T47D (cell line): Measurements from ENCODE around the gene SPSB3.

Experiments used
- DNase-seq, 2 experiments: peaks; one replicate each; pipeline versions ENCODE4 v3.0.0 to v3.0.0-alpha.2; 2011 to 2012; ENCODE audit warnings: low read depth in 1 of 2, low spot score in 1 of 2
- JUND ChIP-seq: IDR thresholded peaks from 2 replicates; pipeline ENCODE4 v1.6.1; 2012; ENCODE audit warnings: low read depth
- in situ Hi-C: cut with HindIII; loops from 2 replicates; pipeline ENCODE4 v1.10.0; 2016; ENCODE audit warnings: low sequenced_read_pairs, low pct_unique_long_range_greater_than_20kb

The SPSB3 gene

DNA sequence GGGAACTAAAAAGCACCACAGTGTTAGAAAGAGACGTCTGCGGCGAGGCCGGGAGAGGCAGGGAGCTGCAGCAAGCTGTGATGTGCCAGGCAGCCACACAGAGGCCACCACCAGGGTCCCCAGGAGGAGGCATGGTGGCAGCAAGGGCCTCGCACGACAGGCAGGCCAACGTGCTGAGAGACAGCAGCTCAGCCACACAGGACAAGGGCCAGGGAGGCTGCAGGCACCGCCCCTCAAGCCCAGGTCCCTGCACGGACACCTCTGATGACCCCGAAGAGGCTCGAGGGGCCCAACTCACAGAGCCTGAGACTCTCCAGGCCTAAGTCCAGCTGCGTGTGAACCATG is 38.5 kb upstream of the SPSB3 start:
- TF ChIP-seq JUND, result no peak
- in situ Hi-C loops, result no loop called here

DNA sequence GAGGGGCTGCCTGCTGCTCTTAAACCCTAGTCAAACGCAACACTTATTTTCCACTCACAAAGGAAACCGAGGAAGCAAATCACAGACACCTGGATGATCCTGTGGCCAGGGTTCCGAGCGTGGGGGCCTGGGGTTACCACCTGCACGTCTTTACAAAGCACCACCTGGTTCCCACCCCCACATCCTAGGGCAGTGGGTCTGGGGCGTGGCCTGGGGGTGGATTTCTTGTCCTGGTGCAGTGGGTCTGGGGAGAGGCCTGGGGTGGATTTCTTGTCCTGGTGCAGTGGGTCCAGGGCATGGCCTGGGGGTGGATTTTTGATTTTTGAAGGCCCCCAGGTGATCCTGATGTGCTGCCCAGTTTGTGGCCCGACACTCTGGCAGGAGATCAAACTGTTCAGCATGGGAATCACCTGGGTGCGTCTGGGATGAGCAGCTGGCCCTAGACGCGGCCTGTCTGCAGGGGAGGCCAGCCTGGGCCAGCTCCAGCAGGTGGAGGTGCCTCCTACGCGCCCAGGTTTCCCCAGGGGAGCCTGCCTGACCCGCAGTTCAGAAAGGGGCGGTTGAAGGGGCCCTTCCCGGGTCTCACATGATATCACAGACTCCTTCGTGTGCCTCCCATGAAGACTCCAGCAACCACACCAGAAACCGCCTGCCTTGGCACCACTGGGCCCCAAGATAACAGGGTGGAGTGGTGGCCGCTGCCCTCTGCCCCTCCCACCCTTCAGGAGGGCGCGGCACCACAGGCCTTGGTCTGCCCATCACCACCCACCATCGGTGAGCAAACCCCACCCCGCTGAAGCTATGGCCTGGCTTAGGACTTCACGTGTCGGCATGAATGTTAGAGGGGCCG is 38.0 kb upstream of the SPSB3 start:
- DNase-seq, result no peak
- no peak for TF ChIP-seq JUND
- in situ Hi-C loops, result no loop called here

More for the DNA sequence above, 38.5 kb upstream of the SPSB3 start:
- DNase-seq, result no peak

DNA sequence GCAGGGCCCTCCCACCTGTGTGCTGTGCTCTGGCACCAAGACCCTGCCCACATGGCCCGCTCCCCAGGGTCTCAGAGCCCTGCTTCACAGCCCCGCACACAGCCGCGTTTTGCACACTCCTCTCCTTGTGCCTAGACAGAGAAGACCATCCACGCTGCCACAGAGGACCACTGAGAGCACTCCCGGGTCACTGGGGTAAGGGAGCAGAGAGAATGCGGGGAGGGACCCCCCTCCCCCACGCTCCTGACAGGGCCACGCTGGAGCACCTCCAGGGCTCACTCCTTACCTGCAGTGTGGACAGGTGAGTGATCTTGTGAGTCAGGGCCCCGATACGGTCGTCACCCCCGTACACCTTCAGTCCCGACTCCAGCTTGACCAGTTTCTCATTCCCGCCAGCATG is 37.2 kb upstream of the SPSB3 start:
- TF ChIP-seq JUND, result no peak
- in situ Hi-C loops, result no loop called here
- no peak for DNase-seq

DNA sequence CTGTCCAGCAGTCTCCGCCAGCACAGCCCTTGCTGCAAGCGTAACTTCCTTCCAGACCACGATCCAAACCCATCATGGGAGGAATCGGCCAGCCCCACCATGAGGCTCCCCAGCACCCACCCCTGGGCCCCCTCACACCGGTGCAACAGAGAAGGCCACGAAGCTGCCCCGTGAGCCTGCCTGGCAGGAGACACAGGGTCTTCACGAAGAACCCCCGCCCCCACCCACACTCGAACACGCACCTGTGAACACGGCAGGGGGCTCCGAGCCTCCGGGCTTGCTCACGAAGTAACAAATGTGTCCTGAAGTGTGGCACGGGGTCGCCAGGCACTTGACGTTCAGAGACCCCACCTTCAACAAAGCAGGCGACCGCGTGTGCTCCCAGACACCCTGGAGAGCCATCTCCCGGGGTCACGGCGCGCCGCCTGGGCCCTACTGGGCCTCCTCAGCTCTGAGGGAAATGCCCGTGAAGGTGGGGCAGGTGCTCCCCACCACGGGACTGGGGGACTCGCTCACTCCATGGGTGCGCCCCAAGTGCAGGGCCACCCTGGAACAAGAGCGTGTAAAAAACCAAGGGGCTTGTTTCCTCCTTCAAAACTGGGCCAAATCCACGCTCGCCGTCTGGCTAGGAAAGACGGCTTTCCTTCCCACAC is 36.6 kb upstream of the SPSB3 start:
- no peak for DNase-seq
- in situ Hi-C loops, result no loop called here
- TF ChIP-seq JUND, result no peak

DNA sequence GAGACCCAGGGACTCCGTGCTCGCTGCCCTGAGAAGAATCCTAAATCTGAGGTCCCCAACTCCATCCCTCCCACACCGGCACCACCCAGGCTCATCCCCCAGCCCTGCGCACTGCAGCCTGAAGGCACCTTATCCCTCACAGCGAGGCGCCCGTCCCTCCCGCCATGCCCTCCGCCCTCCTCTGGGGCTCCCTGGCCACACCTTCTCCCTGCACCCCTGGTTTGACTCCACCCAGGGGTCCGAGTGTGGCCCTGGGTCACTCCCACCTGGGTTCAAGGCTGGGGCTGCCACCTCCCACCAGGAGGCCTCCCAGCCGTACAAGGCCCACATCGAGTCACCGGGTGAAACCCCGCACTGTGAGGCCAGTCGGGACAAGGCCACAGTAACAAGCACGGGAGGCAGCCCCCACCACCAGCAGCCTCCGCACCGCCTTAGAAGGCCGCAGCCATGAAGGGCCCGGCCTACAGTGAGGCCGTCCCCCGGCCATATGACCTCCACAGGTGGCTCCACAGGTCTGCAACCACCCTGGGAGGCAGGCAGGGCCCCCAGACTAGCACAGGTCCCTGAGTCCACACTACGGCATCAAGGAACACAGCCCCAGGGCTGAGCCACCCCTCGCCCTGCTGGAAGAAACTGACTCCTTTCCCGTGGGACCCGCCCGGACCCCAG is 36.0 kb upstream of the SPSB3 start:
- in situ Hi-C loops, result no loop called here
- TF ChIP-seq JUND, result no peak
- no peak for DNase-seq

GRCh38 chr16:1817716-1818115 is 35.3 kb upstream of the SPSB3 start:
- DNase-seq, result no peak
- in situ Hi-C loops, result no loop called here
- TF ChIP-seq JUND, result no peak

- in situ Hi-C loops, result no loop called here
- DNase-seq, result no peak
- no peak for TF ChIP-seq JUND
Observed at GRCh38 chr16:1817276-1817589, 34.9 kb upstream of the SPSB3 start.

DNA sequence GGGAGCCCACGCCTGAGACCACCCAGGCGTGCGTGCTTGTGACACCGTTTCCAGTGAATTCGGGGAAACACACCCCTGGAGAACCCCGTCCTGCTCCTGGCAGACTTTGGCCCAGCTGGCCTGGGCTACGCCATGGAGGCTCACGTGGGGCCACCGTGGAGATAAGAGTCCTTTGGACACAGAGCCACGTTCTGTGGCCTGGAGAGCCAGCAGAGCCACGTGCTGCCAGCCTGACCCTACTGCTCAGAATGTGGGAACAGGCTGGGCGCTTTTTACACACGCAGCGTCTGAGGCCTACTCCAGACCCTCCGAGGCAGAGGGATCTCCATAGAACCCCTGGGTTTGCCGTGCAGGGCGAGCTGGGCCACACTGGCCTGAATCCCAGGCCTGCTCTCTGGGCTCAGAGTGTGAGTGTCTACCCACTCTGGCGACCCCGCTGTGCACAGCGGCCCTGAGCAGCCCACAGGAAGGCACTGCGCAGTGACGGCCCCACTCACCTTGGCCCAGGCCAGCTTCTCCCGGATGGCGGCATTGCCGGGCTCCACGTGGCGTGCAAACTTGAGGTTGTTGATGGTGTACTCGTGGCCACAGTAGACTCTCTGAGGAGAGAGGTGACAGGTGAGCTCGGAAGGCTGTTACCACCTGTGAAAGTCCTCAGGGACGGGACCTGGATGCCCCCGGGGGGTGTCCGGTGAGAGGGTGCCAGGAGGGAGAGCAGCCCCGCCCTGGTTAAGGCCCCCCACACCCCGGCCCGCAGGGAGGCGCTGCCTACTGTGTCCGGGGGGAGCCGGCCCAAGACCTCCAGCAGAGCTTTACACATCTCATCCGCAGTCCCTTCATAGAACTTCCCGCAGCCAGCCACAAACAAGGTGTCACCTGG is 34.3 kb upstream of the SPSB3 start:
- in situ Hi-C loops, result no loop called here
- no peak for DNase-seq
- no peak for TF ChIP-seq JUND

GRCh38 chr16:1815461-1815860 is 33.1 kb upstream of the SPSB3 start:
- in situ Hi-C loops, result no loop called here
- TF ChIP-seq JUND, result no peak
- DNase-seq, result no peak

DNA sequence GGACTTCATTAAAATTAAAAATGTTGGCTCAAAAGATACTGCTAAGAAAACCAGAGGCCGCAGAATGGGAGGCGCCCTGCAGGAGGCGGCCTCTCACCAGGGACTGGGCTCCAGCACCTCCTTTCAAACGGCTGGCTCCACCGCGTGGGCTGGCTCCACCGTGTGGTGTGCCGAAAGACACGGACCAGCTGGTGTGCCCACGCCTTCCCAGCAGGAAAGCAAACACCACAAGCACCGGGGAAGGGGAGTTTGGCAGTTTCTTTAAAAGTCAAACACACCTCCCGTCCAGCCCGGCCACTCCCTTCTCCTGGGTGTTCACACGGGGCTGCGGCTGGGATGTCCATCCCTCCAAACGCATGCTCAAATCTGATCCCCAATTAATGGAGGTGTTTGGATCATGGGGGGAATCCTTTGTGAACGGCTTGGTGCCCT is 30.4 kb upstream of the SPSB3 start:
- no peak for TF ChIP-seq JUND
- in situ Hi-C loops, result no loop called here
- peak; percentile 74 to 88 for DNase-seq

DNA sequence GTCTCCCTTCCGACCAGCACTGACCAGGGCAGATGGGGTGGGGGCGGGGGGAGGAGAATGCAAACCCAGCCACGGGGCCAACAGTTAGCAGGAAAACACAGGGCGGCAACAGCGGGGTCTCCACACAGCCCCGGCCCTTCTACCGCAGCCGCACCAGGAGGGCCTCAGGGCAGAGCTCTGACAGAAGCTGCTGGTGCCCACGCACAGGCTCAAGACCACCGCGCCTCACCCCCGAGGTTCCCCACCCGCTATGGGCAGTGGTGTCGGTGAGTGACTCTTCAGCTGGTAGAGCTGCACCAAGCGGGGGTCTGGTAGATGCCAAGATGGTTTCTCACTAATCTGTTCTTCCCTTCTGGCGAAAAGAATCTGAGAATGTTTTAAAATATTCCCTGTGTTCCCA is 28.2 kb upstream of the SPSB3 start:
- TF ChIP-seq JUND, result no peak
- in situ Hi-C loops, result no loop called here
- no peak for DNase-seq

- no peak for TF ChIP-seq JUND
- no peak for DNase-seq
- in situ Hi-C loops, result no loop called here
Observed at GRCh38 chr16:1810106-1810505, 27.7 kb upstream of the SPSB3 start.
